ENCODE measurements around the gene UNC5C. TPM values are rescaled to one million over a fixed set of nuclear protein-coding genes. Genes with fewer than 3 reads are reported as not detected.

UNC5C gene
- total and polyA plus RNA-seq, 2 of the 8 experiments (the other 6 are each of a cell fraction or from before 2014, with no cell fraction given), result 0.30 to 1.3 TPM

DNA sequence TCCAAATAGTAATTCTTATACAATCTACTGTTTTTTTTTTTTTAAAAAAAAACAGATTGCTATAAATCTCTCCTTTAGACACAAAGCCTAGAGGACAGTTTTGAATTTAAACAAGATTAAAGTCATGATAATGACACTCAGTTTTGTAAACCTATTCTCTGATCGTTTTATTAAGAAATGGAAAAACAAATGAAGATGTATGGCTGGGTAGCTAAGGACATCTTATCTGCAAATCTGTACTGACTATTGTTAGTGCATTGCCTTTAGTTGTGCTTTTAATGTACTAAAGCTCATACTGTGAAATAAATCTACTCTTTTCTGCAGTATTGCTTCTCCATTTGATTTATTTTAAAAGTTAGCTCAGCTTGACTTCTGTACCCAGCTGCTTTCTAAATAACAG lies 155.0 kb downstream of the UNC5C start (continued):
- TF ChIP-seq, protein P1, sequence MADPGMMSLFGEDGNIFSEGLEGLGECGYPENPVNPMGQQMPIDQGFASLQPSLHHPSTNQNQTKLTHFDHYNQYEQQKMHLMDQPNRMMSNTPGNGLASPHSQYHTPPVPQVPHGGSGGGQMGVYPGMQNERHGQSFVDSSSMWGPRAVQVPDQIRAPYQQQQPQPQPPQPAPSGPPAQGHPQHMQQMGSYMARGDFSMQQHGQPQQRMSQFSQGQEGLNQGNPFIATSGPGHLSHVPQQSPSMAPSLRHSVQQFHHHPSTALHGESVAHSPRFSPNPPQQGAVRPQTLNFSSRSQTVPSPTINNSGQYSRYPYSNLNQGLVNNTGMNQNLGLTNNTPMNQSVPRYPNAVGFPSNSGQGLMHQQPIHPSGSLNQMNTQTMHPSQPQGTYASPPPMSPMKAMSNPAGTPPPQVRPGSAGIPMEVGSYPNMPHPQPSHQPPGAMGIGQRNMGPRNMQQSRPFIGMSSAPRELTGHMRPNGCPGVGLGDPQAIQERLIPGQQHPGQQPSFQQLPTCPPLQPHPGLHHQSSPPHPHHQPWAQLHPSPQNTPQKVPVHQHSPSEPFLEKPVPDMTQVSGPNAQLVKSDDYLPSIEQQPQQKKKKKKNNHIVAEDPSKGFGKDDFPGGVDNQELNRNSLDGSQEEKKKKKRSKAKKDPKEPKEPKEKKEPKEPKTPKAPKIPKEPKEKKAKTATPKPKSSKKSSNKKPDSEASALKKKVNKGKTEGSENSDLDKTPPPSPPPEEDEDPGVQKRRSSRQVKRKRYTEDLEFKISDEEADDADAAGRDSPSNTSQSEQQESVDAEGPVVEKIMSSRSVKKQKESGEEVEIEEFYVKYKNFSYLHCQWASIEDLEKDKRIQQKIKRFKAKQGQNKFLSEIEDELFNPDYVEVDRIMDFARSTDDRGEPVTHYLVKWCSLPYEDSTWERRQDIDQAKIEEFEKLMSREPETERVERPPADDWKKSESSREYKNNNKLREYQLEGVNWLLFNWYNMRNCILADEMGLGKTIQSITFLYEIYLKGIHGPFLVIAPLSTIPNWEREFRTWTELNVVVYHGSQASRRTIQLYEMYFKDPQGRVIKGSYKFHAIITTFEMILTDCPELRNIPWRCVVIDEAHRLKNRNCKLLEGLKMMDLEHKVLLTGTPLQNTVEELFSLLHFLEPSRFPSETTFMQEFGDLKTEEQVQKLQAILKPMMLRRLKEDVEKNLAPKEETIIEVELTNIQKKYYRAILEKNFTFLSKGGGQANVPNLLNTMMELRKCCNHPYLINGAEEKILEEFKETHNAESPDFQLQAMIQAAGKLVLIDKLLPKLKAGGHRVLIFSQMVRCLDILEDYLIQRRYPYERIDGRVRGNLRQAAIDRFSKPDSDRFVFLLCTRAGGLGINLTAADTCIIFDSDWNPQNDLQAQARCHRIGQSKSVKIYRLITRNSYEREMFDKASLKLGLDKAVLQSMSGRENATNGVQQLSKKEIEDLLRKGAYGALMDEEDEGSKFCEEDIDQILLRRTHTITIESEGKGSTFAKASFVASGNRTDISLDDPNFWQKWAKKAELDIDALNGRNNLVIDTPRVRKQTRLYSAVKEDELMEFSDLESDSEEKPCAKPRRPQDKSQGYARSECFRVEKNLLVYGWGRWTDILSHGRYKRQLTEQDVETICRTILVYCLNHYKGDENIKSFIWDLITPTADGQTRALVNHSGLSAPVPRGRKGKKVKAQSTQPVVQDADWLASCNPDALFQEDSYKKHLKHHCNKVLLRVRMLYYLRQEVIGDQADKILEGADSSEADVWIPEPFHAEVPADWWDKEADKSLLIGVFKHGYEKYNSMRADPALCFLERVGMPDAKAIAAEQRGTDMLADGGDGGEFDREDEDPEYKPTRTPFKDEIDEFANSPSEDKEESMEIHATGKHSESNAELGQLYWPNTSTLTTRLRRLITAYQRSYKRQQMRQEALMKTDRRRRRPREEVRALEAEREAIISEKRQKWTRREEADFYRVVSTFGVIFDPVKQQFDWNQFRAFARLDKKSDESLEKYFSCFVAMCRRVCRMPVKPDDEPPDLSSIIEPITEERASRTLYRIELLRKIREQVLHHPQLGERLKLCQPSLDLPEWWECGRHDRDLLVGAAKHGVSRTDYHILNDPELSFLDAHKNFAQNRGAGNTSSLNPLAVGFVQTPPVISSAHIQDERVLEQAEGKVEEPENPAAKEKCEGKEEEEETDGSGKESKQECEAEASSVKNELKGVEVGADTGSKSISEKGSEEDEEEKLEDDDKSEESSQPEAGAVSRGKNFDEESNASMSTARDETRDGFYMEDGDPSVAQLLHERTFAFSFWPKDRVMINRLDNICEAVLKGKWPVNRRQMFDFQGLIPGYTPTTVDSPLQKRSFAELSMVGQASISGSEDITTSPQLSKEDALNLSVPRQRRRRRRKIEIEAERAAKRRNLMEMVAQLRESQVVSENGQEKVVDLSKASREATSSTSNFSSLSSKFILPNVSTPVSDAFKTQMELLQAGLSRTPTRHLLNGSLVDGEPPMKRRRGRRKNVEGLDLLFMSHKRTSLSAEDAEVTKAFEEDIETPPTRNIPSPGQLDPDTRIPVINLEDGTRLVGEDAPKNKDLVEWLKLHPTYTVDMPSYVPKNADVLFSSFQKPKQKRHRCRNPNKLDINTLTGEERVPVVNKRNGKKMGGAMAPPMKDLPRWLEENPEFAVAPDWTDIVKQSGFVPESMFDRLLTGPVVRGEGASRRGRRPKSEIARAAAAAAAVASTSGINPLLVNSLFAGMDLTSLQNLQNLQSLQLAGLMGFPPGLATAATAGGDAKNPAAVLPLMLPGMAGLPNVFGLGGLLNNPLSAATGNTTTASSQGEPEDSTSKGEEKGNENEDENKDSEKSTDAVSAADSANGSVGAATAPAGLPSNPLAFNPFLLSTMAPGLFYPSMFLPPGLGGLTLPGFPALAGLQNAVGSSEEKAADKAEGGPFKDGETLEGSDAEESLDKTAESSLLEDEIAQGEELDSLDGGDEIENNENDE (IDR thresholded peaks at IDR 0.05; ENCODE audit: insufficient replicate concordance, low read length), result no peak
- no peak for TF ChIP-seq CHD1 (IDR thresholded peaks at IDR 0.05; ENCODE audit: low read depth, low read length)
- TF ChIP-seq KDM5A (IDR thresholded peaks at IDR 0.05; ENCODE audit: low read length), result no peak
